A172 (cell line): ENCODE results near the gene GRK5. TPM values are rescaled to one million over a fixed set of nuclear protein-coding genes. Genes with fewer than 3 reads are reported as not detected.
"Not testable (repeated sequence)": the region's sequence is repeated elsewhere in the genome, so short reads cannot be mapped to it uniquely, and the experiment has no call there.

Source experiments
- DNase-seq: peaks from one replicate; pipeline ENCODE4 v3.0.0-alpha.2; 2015; ENCODE audit warnings: low spot score
- total RNA-seq: library from RNA; depleted of rRNA; stranded (reverse); fragments of >200 nt; shearing (Covaris generic); gene quantifications from 2 replicates; pipeline ENCODE4 v1.2.3, GENCODE V29; 2014

GRK5 gene
- total RNA-seq, 1 experiment from 2014 or later = 13.0 TPM

- DNase-seq = no peak
These were observed 66.0 kb downstream of the GRK5 start for GRCh38 chr10:119273413-119273812.

DNA sequence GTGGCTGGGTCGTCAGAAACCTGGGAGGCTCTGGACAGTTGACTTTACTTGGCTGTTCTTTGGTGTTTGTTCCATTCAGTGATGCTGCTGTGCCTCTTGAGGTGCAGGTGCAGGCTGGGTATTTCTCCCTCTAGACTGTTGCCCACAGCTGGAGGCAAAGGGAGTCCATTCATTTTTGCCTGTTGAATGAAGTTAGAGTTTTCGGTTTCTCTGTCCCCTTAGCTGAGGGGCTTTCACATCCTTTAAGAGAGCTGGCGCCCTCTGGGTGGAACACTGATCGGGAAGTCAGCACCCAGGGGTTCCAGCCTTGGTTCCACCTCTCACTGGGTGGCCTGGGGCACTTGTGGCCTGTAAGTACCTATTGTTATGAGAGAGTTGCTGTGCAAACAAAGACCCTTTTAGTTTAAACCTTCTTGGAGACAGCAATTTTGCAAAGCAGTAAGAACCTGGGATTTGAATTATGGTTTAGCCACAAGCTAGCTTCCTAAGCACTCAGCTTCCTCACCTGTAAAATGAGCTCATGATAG, 67.2 kb downstream of the GRK5 start:
- DNase-seq = no peak

DNA sequence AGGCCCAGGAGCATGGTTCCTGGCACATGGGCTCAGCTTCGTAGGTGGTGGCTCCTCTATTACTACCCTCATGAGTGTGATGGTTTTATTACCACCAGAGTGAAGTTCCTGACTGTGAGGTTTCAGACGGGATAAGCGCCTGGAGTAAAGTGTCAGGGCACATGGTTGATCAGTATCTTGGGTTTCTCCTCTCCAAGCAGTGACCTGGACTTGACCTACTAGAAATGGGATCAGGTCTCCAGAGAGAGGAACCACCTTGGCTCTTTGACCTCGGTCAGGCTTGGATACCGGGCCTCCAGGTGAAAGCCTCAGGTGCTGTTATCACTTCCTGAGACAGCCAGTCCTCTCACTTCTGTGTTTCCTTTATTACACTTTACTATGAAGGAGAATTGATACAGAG, 67.7 kb downstream of the GRK5 start:
- DNase-seq = no peak

- DNase-seq = not testable (repeated sequence)
These were observed 68.8 kb downstream of the GRK5 start for GRCh38 chr10:119276194-119276593.

GRCh38 chr10:119278126-119278709, 70.8 kb downstream of the GRK5 start:
- no peak for DNase-seq

- DNase-seq = no peak
These were observed 72.1 kb downstream of the GRK5 start for GRCh38 chr10:119279441-119279840.

- peak; percentile 31 for DNase-seq
These were observed 74.3 kb downstream of the GRK5 start for GRCh38 chr10:119281581-119282071.

GRCh38 chr10:119282446-119282845, 75.1 kb downstream of the GRK5 start:
- no peak for DNase-seq

DNA sequence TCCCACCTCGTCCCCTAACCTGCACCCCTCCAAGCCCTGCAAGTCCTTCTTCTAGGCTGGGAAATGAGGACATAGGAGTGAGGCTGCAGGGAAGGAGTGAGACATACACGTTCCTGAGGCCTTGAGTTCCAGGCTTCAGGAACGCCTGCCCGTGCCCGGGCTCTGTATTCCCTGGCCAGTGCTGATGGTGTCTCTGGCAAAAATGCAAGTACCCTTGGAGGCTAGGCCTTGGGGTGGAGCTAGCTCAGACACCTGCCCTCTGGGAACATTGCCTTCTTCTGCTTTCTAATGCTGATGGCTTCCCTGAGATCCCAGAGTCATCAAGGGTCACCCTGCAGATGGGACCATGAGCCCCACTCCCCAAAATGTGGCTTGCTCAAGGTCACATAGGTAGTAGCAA, 76.0 kb downstream of the GRK5 start:
- no peak for DNase-seq

DNA sequence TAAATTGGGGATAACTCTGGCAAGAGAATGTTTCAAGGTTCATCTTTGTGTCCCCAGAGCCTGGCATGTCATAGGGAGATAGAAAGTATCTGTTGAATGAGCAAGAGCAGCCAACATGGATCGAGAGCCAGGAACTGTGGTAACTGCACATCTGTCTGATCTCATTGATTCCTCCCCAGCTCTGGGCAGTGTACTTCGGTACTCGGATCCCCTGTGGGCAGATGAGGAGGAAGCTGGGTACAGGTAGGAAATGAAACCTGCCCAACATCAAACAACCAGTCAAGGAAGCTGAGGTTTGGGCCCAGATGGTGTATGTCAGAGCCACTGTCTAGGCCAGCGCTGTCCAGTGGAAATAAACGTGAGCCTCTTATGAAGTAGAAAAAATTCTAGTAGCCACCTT, 76.4 kb downstream of the GRK5 start:
- no peak for DNase-seq

GRCh38 chr10:119284679-119285096, 77.3 kb downstream of the GRK5 start:
- DNase-seq = no peak

DNA sequence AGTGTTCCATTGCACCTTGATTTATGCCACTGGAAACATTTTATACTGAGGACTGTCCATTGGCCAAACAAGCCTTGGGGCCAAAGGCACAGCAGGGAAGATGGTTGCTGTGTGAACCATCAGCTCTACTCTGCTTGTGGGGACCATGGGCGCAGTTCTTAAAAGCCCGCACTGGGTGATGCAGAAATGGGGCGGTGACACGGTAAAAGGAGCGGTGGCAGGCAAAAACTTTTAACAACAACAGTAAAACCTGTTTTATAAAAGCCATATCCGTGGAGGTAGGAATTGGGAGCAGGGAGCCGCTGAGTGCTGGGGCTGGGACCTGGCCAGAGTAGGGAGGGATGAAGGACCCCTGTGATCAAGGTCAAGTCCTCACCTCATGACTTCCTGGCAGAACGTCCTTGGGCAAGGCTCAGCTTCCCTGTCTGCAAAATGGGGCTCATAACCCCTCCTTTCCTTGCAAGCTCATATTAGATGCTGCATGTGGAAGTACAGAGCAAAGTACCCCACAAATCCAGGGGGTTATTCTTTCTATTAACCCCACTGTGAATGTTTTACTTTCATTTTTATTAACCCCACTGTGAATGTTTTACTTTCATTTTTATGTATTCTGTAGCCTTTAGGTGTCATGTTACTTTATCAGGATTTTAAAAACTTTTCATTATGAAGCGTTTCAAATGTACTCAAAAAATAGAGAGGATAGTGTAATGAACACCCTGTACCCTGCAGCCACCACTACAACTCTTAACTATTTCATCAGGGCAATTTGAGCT, 78.3 kb downstream of the GRK5 start:
- no peak for DNase-seq

DNA sequence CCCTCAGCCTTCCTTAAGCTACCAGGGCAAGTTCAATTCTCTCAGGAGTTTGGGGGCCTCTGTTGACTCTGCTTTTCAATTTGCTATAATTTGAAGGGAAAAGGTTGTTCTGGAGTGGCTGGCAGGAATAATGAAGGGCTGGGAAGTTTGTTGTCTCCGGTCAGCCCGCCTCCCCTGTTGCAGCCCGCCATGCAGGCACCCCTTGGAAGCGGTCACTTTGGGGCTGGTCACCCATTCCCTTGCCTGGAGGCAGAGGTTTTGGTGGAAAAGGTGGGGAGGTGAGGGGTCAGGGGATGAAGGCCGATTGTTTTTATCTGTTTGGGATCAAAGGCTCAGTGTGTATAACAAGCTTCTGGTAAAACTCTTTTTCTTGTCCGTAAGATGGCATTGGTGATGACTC, 79.1 kb downstream of the GRK5 start:
- DNase-seq = no peak

DNA sequence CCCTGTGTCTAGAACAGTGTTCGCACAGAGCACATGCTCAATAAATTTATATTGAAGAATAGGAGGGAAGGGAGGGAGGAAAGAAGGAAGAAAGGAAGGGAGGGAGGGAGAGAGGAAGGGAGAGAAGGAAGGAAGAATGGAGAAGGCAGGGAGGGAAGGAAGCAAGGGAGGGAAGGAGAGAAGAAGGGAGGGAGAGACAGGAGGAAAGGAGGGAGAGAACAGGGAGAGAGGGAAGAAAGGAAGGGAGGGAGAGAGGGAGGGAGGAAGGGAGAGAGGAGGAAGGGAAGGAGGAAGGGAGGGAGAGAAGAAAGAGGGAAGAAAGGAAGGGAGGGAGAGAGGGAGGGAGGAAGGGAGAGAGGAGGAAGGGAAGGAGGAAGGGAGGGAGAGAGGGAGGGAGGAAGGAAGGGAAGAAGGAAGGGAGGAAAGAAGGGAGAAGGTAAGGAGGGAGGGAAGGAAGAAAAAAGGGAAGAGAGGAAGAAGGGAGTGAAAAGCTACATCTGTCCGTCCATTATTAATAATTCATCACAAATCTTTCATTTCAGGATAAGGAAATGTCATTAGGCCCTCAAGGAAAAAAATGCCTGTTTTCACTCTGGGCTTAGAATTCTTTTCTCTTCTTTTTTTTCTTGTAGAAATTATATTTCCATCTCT, 79.7 kb downstream of the GRK5 start:
- no peak for DNase-seq

GRCh38 chr10:119288574-119289001, 81.2 kb downstream of the GRK5 start:
- DNase-seq = no peak

GRCh38 chr10:119289227-119289920, 82.0 kb downstream of the GRK5 start:
- DNase-seq = no peak

GRCh38 chr10:119290301-119291048, 83.1 kb downstream of the GRK5 start:
- DNase-seq = no peak

DNA sequence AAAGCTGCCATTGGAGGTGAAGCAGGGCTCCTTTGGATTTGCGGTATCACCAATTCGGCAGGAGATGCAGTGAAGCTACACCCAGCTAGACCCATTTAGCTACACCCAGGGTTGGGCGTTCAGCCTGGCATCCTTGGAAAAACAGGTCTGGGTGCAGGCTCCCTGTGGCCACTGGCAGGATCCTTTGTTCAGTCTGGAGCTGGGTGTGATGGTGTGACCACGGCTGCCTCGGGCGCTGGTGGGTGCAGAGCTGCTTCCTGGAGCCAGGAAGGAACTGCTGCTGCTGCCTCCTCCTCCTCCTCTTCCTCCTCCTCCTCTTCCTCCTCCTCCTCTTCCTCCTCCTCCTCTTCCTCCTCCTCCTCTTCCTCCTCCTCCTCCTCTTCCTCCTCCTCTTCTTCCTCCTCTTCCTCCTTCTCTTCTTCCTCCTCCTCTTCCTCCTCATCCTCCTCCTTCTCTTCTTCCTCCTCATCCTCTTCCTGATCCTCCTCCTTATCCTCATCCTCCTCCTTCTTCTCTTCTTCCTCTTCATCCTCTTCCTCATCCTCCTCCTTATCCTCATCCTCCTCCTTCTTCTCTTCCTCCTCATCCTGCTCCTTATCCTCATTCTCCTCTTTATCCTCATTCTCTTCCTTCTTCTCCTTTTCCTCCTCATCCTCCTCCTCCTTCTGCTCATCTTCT, 84.0 kb downstream of the GRK5 start:
- DNase-seq = no peak

GRCh38 chr10:119292968-119293760, 85.8 kb downstream of the GRK5 start:
- no peak for DNase-seq

DNA sequence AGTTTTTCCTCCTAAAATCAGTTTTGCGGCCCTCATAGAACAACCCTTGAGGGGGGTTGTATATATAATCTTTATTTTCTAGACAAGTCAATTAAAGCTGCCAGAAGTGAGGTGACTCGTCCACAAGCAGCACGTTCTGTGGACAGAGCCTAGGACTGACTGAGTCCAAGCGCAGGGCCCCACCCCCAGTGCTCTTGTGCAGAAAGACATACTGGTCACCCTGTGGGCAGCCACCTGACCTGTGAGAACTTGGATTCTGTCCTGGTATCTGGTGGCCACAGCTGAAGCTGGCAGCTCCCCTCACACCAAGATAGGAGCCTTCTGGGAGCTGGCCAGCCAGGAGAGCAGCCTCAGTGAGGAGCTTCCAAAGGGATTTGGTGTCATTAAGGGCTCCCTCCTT, 89.3 kb downstream of the GRK5 start:
- DNase-seq = peak; percentile 57
